Esophagus mucosa (tissue), 1 donor: ENCODE results near the gene DAPK1. TPM values are rescaled to one million over a fixed set of nuclear protein-coding genes. Genes with fewer than 3 reads are reported as not detected.

ENCODE experiments used
- ATAC-seq: fragments of 200-7000 bp; cut with Tn5 transposase; one replicate; pipeline ENCODE4 v1.9.1; 2020
- total RNA-seq: library from RNA; stranded (reverse); gene quantifications from one replicate; pipeline ENCODE4 v1.2.4, GENCODE V29; 2023
- donor health status: DM: yes; HTN: yes; CAD: no.

Gene DAPK1
- total RNA-seq, 1 donor from 2014 or later, result 5.4 TPM

DNA sequence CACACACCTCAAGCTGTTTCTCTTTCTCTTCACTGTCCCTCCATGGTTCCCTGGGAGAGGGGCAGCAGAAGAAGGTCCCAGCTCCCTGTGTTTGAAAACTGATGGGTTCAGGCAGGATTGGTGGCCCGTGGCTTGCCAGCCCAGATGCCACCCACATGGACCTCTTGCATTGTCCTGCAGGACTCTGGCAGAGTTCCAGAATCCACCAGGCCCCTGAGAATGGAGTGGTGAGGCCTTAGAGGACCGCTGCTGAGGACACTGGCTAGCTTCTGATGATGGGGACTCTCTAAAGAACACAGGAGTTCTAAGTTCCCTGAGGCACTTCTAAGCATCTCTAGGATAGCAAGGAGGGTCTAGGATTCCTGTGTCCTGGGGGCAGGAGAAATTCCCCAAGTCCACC lies 253.1 kb downstream of the DAPK1 start:
- no peak for ATAC-seq

GRCh38 chr9:87751423-87751822 lies 253.8 kb downstream of the DAPK1 start:
- no peak for ATAC-seq

DNA sequence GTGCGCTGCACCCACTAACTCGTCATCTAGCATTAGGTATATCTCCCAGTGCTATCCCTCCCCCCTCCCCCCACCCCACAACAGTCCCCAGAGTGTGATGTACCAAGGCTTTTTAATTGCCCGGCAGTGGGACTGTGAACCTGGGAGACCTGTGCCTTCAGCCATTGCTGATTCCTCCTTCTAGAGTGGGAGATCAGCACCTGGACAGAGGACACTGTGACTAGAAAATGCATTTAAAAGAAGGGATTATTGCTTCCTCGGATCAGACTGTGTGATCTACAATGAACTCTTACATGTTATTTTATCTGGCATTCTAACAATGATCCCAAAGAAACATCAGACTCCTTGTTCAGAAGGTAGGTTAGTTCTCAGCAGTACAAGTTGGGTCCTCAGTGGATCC lies 254.2 kb downstream of the DAPK1 start:
- no peak for ATAC-seq

DNA sequence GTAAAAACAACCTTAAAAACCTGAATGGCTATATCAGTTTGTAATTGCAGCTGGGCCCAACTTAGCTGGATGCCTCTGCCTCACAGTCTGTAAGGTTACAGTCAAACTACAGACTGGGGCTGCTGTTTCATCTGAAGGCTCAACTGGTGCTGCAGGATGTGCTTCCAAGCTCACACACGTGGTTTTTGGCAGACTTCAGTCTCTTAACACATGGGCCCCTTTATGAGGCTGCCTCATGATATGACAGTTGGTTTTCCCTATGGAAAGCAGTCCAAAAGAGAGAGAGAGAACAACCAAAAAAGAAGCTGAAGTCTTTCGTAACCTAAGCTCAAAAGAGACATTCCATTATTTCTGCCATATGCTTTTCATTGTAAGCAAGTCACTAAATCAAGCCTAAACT lies 255.6 kb downstream of the DAPK1 start:
- ATAC-seq, result no peak

Other genes with a start within 250 kb of the DAPK1 start
- 35.0 TPM for gene CTSL, start 228.3 kb downstream of the DAPK1 start, total RNA-seq